Measurements from ENCODE around the gene LPCAT1. TPM values are rescaled to one million over a fixed set of nuclear protein-coding genes. Genes with fewer than 3 reads are reported as not detected.

Gene LPCAT1
- total RNA-seq, 1 experiment from 2014 or later = 75.0 TPM

GRCh38 chr5:1487079-1487764, 36.5 kb downstream of the LPCAT1 start:
- Histone ChIP-seq H3K27ac (ENCODE audit: low read depth, low read length) (no peak overlapping the region), H3K79me2 (ENCODE audit: insufficient read depth, low read length) (no peaks in the 10 kb centered on the region; the same call in 1 of the 2 replicates), H3K36me3 (ENCODE audit: control insufficient read depth in 1 of 2, insufficient read depth in 2 of 2, low read length in 2 of 2) (peaks cover 15 to 21% of the 10 kb centered on the region in 2 experiments; a peak in 3 of 4 replicates), H3K4me3 (replicated peaks in 1 of 2; ENCODE audit: low read depth in 1 of 2, low read length in 2 of 2) (no peak overlapping the region), H2AFZ (ENCODE audit: low read depth, low read length, poor library complexity, severe bottlenecking) (no peak overlapping the region), H3K9ac (ENCODE audit: low read length) (no peak overlapping the region), H3K27me3 (ENCODE audit: insufficient read depth, low read length) (no peaks in the 10 kb centered on the region), H4K20me1 (ENCODE audit: insufficient read depth) (no peaks in the 10 kb centered on the region), H3K9me2 (ENCODE audit: insufficient read depth) (no peaks in the 10 kb centered on the region), H3K9me3 (ENCODE audit: control insufficient read depth in 1 of 2, insufficient read depth in 1 of 2, low read depth in 1 of 2, low read length in 2 of 2) (no peaks in the 10 kb centered on the region), H3K4me2 (ENCODE audit: low read length) (no peak overlapping the region), H3K4me1 (ENCODE audit: control insufficient read depth in 1 of 2, insufficient read depth in 2 of 2, low read length in 2 of 2) (no peaks in the 10 kb centered on the region)
- intact Hi-C loops (cut with micrococcal nuclease) = no loop called here
- BruUV-seq (replicated peaks) = no TSS peak
- CTCF ChIA-PET = no interaction called here
- TF ChIP-seq, protein P1, sequence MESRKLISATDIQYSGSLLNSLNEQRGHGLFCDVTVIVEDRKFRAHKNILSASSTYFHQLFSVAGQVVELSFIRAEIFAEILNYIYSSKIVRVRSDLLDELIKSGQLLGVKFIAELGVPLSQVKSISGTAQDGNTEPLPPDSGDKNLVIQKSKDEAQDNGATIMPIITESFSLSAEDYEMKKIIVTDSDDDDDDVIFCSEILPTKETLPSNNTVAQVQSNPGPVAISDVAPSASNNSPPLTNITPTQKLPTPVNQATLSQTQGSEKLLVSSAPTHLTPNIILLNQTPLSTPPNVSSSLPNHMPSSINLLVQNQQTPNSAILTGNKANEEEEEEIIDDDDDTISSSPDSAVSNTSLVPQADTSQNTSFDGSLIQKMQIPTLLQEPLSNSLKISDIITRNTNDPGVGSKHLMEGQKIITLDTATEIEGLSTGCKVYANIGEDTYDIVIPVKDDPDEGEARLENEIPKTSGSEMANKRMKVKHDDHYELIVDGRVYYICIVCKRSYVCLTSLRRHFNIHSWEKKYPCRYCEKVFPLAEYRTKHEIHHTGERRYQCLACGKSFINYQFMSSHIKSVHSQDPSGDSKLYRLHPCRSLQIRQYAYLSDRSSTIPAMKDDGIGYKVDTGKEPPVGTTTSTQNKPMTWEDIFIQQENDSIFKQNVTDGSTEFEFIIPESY (IDR thresholded peaks at IDR 0.05; ENCODE audit: extremely low read depth, insufficient replicate concordance, low read length) = no peak
- TF ChIP-seq JUND (IDR thresholded peaks at IDR 0.05) (no peak), ATF3 (IDR thresholded peaks at IDR 0.05) (no peak), CBX3 (IDR thresholded peaks at IDR 0.05; ENCODE audit: low read depth) (no peak), EZH2 (IDR thresholded peaks at IDR 0.05) (no peak), CTCF (IDR thresholded peaks at IDR 0.05 in 2 of 3, conservative IDR thresholded peaks at IDR 0.05 in 1 of 3; ENCODE audit: borderline replicate concordance in 1 of 3, insufficient read depth in 1 of 3, low read depth in 2 of 3, low read length in 2 of 3) (no peak), YY1 (IDR thresholded peaks at IDR 0.05; ENCODE audit: extremely low read depth, insufficient replicate concordance, low read depth, low read length) (no peak), SRF (IDR thresholded peaks at IDR 0.05; ENCODE audit: low read depth) (no peak), POLR2AphosphoS5 (IDR thresholded peaks at IDR 0.05; ENCODE audit: low read depth, low read length) (no peak), POLR2A (IDR thresholded peaks at IDR 0.05; ENCODE audit: borderline replicate concordance, extremely low read depth, insufficient read depth, insufficient read length) (no peak), CEBPB (IDR thresholded peaks at IDR 0.05; ENCODE audit: low read depth) (no peak), TCF7L2 (IDR thresholded peaks at IDR 0.05; ENCODE audit: borderline replicate concordance, extremely low read depth, insufficient read depth, insufficient read length) (no peak), RAD21 (IDR thresholded peaks at IDR 0.05; ENCODE audit: low read depth) (no peak), SIN3A (IDR thresholded peaks at IDR 0.05; ENCODE audit: low read depth) (no peak), SP1 (IDR thresholded peaks at IDR 0.05; ENCODE audit: low read depth) (no peak)
- TF ChIP-seq, protein P2, sequence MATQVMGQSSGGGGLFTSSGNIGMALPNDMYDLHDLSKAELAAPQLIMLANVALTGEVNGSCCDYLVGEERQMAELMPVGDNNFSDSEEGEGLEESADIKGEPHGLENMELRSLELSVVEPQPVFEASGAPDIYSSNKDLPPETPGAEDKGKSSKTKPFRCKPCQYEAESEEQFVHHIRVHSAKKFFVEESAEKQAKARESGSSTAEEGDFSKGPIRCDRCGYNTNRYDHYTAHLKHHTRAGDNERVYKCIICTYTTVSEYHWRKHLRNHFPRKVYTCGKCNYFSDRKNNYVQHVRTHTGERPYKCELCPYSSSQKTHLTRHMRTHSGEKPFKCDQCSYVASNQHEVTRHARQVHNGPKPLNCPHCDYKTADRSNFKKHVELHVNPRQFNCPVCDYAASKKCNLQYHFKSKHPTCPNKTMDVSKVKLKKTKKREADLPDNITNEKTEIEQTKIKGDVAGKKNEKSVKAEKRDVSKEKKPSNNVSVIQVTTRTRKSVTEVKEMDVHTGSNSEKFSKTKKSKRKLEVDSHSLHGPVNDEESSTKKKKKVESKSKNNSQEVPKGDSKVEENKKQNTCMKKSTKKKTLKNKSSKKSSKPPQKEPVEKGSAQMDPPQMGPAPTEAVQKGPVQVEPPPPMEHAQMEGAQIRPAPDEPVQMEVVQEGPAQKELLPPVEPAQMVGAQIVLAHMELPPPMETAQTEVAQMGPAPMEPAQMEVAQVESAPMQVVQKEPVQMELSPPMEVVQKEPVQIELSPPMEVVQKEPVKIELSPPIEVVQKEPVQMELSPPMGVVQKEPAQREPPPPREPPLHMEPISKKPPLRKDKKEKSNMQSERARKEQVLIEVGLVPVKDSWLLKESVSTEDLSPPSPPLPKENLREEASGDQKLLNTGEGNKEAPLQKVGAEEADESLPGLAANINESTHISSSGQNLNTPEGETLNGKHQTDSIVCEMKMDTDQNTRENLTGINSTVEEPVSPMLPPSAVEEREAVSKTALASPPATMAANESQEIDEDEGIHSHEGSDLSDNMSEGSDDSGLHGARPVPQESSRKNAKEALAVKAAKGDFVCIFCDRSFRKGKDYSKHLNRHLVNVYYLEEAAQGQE (IDR thresholded peaks at IDR 0.05; ENCODE audit: low read depth) = no peak
- DNase-seq (ENCODE audit: low read depth, low spot score) = no peak
- ATAC-seq = no peak
- POLR2A ChIA-PET = no interaction called here
- RAD21 ChIA-PET (ENCODE audit: low non-redundant PET in 1 of 2, low total read pairs in 2 of 2, uncharacterized antibody in 2 of 2, unreplicated experiment in 2 of 2) = no interaction called here

Data from HCT116 (cell line).